Superior temporal gyrus (tissue), 1 donor: ENCODE results near the gene GRXCR2.

Experiments used
- DNase-seq: peaks from one replicate; pipeline ENCODE4 v3.0.0-alpha.2; 2016; ENCODE audit errors: extremely low spot score

The GRXCR2 gene

DNA sequence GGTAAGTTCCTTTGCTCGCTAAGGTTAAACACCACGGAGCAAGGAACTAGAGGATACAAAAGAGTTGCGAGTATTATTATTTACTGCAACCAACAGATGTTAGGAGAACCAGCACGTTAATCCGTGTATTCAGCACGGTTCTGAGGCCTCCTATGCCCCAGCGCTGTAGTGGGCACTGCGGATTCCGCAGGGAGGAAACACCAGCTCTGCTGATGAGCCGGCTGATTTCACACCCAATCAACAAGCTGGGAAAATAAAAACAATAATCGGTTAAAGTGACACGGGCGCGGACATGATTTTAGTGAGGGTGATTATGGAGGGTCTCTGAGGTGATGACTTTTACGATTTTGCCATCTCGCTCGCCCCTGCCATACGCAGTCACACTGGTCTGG lies 37.0 kb downstream of the GRXCR2 start:
- DNase-seq: no peak

DNA sequence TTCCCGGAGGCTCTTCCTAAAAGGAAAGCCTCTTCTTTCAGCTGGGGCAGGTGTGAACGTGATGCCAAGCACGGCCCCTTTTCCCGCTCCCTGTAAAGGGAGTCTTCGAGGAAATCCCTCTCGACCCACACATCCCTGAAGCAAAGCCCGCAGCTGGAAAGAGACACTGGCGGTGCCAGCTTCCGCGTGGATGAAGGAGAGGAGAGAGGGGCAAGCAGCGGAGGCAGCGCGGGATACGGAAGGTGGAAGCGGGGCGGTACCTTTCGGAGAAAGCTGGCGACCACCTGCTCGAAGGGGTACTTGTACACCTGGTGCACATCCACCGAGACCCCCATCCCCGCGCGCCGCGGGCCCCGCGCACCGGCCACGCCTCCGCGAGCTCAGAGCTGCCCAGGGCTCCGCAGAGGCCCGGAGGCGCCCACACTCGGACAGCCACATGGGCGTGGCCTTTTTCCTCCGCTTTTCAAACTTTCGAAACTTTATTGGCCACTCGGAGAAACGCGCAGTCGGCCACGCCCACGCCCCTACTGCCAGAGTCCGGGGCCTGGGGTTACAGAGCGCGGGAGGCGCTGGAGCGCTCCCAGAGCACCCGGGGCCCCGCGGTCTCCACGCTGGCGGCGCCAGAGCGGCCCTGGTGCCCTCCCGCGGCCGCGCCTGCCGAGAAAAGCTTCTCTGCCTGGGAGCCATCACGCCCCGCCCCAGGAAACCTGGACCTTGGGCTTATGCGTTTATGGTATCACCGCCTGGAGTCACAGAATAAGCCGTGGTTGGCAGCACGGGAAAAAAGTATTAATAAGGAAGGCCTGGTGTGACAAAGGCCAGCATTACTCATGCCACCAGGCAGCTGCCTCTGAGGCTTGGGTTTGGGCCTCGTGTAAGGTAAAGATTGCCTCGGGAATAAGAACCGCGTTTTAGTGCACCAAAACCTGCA lies 37.6 kb downstream of the GRXCR2 start, which contains the start of gene PRELID2:
TSS of gene PRELID2 (minus strand) at position 426 of the 931 bp plus-strand sequence. CDS start at position 335, 91 bp downstream.
- peak; percentile 77 for DNase-seq

DNA sequence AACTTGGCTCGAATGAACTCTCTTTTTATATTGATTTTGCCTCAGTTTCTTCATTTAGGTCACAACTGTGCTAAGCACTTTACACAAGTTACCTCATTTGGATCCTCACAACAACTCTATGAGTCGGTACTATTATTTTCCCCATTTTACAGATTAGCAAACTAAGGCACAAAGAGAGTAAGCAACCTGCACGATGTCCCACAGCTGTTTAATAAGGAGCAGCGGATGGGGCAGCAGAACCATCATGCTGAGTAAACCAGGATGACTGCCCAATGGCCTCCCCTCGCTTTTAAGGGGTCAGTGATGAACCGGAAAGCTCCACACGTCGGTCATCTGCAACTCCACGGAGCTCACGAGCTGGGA lies 38.3 kb downstream of the GRXCR2 start:
- no peak for DNase-seq

DNA sequence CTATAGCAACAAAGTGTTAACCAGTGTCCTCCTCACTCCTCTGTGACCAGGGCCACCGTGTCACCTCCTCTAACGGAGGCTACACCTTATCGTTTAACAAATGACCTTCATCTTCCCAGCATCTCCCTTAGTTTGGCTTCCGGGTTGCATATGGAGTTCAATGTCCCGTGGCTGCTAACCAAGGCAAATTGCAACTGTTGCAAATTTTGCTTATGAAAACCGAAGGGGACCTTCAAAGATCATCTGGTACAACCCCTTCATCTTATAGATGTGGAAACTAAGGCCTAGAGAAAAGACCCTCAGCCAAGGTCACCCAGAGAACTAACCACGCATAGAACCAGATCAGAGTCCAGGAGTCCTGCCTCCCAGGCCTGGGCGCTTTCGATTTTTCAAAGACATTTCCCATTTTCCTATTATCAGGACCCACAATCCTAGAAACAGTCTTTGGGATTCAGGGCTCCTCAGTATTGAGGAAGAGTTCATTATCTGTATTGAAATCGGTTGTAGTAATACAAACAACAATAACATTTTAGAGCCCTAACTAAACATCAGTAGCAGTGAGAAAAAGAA lies 39.1 kb downstream of the GRXCR2 start:
- no peak for DNase-seq

DNA sequence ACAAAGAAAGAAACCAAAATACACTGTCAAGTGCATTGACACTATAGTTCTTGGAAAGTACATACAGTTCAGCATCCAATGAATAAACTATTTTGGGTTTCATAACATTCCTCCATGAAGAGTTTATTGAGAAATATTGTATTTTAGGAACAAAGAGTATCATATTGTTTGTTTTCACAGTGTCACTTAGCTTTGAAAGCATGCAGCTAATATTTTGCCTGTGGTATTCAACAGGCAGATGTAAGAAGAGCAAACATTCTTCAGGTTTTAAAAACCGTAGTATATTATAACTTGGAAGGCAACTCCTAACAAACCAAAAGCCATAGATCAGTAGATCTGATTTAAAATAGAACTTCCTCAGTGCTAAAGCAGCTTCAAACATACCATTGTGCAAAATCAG lies 42.2 kb downstream of the GRXCR2 start:
- no peak for DNase-seq

DNA sequence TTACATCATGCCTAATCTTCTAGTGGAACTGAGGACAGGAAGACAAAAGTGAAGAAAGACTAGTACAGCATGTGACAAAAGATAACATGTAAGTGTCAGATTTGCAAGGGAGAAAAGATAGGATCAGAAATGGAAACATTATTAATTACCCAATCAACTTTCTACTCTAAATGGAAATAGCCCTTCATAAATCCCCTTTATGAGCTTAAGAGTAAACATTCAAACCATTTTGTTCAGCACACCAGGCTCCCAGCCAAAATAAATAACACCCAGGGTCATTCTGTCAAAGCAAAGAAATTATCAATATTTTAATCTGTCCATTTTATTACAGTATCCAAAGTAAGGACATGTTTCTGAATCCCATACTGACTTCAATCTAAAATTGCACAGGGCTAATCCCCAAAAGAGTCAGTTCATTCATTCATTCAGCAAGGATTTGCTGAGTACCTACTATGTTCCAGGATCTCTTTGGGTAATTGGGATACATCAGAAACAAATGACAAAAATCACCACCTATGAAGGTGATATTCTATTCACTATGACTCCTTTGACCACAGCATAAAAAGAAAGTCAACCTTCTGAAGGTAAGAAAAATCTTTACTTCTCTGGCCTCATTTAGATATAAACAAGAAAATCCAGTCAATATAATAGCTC lies 43.0 kb downstream of the GRXCR2 start:
- no peak for DNase-seq

DNA sequence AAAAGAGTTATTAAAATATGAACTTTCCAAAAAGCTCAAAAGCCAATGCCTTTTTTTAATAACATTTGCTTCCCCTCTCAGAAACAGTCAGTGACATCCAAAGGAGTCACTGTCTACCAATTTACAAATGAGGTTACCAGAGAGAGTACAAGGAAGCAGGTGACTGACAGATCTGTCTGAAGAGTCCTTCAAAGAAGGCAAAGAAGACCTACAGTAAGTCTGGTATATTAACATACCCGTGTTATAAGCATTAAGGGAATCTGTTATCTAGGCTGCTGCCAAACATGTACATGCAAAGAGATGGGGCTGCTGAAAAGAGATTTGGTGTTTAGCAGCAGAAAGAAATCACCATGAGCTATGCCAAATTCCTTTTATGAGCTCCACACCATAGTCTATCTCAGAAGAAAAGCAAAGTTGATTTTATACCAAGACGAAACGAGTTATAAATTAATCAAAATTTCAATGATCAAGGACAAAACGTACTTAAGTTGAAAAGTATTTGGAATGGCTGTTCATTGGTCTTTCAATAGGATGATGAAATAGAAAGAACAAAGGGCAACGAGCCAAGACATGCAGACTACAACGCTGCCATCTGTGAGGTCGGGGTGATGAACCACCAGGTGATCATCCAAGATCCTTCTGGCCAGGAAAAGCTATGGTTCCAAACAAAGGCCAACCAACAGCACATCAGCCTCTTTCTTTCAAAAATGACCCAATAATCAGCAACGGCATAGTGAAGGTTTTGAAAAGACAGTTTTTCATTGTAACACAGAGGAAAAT lies 45.7 kb downstream of the GRXCR2 start:
- DNase-seq: no peak

DNA sequence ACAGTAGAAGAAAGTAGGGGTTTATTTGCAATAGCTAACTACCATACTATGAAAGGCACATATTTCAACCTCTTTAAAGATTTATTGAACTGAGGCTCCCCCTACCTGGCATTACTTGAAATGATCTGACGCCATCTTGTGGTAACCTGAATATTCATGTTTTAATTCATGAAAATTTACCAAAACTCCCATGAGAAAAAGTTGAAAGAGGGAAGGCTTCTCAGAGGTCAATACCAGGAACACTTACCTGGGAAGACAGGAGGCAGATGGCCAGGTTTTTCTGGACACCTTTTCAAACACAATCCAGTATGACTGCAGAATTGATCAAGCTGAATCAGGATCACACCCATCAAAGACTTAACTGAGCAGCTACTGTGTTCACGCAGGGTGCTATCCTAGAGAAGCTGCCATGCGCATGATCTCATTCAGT lies 47.0 kb downstream of the GRXCR2 start:
- peak; percentile 81 for DNase-seq

DNA sequence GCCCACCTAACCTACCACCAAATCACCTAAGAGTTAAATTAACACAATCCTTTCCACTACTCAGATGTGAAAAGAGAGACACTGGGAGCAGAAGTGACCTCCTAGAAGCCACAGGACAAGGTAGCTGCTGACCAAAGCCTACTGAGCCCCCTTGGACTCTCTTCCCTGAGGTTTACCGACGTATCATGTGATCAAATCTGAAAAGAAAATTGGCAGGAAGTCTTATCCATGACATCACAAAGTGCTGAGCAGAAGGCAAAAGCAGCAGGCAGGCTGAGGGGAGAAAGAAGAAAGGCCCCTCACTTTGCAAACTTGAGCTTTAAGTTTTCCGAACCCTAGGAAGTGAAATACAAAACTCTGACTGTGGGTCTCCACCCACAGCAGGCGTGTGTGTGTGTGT lies 48.8 kb downstream of the GRXCR2 start:
- DNase-seq: no peak

DNA sequence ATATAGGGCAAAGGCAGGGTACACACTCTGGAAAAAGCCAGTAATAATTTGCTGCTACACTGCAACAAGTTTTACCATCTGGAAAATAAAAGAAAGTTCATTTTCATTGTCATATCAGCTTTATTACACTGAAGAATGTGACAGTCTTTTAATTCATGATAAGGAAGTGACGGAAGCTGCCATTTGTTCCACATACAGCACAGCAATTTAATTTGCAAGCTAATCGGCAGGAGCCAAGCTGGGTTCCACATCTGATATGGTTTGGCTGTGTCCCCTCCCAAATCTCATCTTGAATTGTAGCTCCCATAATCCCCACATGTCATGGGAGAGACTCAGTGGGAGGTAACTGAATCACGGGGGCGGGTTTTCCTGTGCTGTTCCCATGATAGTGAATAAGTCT lies 54.2 kb downstream of the GRXCR2 start:
- DNase-seq: no peak

DNA sequence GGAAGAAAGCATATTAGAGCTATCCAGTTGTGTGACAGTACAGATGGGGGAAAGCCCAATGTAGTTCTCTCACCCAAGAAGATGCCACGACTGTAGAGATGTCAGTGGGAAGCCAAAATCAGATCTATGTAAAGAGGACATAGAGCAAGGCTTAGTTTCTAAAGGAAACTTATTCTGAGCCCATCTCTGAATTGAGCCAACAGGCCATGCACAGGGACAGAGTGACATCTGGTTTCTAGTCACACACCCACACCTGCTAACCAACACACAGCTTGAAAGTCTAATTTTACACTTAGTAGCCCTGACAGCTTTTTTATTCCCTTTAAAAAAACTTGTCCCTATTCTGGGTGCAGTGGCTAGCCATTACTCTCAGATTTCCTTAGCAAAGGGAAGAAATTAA lies 59.9 kb downstream of the GRXCR2 start:
- DNase-seq: peak; percentile 53

DNA sequence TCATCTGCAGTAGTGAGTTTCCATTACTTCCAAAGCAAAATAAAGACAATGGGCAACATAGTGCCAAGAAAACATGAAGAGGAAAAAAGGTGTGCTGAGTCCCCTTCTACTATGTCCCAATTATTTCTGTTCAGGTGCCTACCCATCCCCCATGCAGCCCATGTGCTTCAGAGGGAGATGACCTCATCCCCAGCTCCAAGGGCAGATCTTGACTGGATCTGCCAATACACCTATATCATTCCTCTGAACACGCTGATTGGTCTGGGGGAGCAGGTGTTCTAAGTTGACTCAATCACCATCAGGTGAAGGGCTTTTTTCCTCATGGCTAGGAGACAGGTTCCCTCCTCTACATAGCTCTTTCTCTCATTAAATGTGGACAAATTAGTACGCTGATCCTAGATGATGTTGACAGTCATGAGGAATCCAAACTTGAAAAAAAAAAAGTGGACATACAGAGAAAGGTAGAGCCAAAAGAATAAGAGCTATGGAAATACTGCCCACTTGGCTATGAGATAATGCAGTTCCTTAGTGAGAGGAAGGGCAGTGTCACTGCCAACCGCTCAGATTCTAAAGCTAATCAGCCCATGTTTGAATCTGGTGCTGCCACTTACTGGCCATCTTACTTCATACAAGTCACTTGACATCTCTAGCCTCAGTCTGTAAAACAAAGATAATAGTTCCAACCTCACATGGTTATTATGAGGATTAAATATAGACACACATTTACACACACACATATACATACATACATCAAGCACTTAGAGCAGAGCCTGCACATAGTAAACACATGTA lies 60.8 kb downstream of the GRXCR2 start:
- peak; percentile 83 for DNase-seq
